Measurements from ENCODE around the gene NUPR1. TPM values are rescaled to one million over a fixed set of nuclear protein-coding genes. Genes with fewer than 3 reads are reported as not detected.

Gene NUPR1
- total and polyA plus RNA-seq, 4 donors: 8.0 to 828 (median 202) TPM

- ATAC-seq (ENCODE audit: insufficient read depth, low FRiP score) (no peak), DNase-seq (no peak)
- WGBS, 2 donors: 85 to 89% methylated on average over 15 of the region's 15 CpGs
- no peak for TF ChIP-seq CTCF (IDR thresholded peaks at IDR 0.05; ENCODE audit: control extremely low read depth, extremely low read depth)
- Histone ChIP-seq H3K4me1 (ENCODE audit: control insufficient read depth in 5 of 5, insufficient read depth in 5 of 5, low read length in 5 of 5) (peaks cover 0 to 6% (median 4%) of the 10 kb centered on the region in 5 donors), H3K4me3 (peak overlapping the region; percentile 26), H3K36me3 (ENCODE audit: control insufficient read depth in 4 of 4, insufficient read depth in 4 of 4, low read length in 4 of 4) (peaks cover 4 to 16% (median 9%) of the 10 kb centered on the region in 4 donors), H3K9me3 (ENCODE audit: control insufficient read depth in 4 of 4, insufficient read depth in 3 of 4, low read length in 3 of 4) (no peaks in the 10 kb centered on the region), H3K27ac (ENCODE audit: low read depth in 1 of 2, low read length in 1 of 2) (peak overlapping the region in 1 of 2 donors; percentile 33), H3K27me3 (ENCODE audit: control insufficient read depth in 3 of 3, insufficient read depth in 3 of 3, low read length in 2 of 3) (no peaks in the 10 kb centered on the region), H3K9ac (ENCODE audit: insufficient read depth in 1 of 2, low read length in 2 of 2) (peak overlapping the region in 1 of 2 donors; percentile 32)
These were observed 16.1 kb upstream of the NUPR1 start for GRCh38 chr16:28554634-28555423.

- peak within 1 kb of the TSS in 1 of 2 donors; percentile 90 for H3K9ac ChIP-seq (ENCODE audit: insufficient read depth in 1 of 2, low read length in 2 of 2)
- H3K36me3 ChIP-seq (ENCODE audit: control insufficient read depth in 4 of 4, insufficient read depth in 4 of 4, low read length in 4 of 4): peaks cover 3 to 9% (median 8%) of the 10 kb centered on the region in 4 donors
- DNase-seq: peak; percentile 94 to 97 (median 97)
- H3K27ac ChIP-seq (ENCODE audit: low read depth in 1 of 2, low read length in 1 of 2): peak within 1 kb of the TSS; percentile 97 to 100
- H3K9me3 ChIP-seq (ENCODE audit: control insufficient read depth in 4 of 4, insufficient read depth in 3 of 4, low read length in 3 of 4): no peaks in the 10 kb centered on the region
- H3K4me3 ChIP-seq: peak within 1 kb of the TSS; percentile 72
- H3K4me1 ChIP-seq (ENCODE audit: control insufficient read depth in 5 of 5, insufficient read depth in 5 of 5, low read length in 5 of 5): peaks cover 0 to 6% (median 4%) of the 10 kb centered on the region in 5 donors
- ATAC-seq (ENCODE audit: insufficient read depth, low FRiP score): peak; percentile 90
- peak; percentile 1 for TF ChIP-seq CTCF (IDR thresholded peaks at IDR 0.05; ENCODE audit: control extremely low read depth, extremely low read depth)
- H3K27me3 ChIP-seq (ENCODE audit: control insufficient read depth in 3 of 3, insufficient read depth in 3 of 3, low read length in 2 of 3): no peaks in the 10 kb centered on the region
- 1 to 2% methylated on average over 67 to 88 of the region's 88 CpGs for WGBS, 2 donors
These were observed 15.2 kb upstream of the NUPR1 start, which contains the start of gene SGF29 for GRCh38 chr16:28553776-28554633. TSS of gene SGF29 (plus strand) at chr16:28553920. CDS start at chr16:28581070, 27,150 bp downstream.

GRCh38 chr16:28549301-28549899 lies 10.6 kb upstream of the NUPR1 start:
- H3K9ac ChIP-seq (ENCODE audit: insufficient read depth in 1 of 2, low read length in 2 of 2): no peak overlapping the region
- H3K9me3 ChIP-seq (ENCODE audit: control insufficient read depth in 4 of 4, insufficient read depth in 3 of 4, low read length in 3 of 4): no peaks in the 10 kb centered on the region
- peaks cover 0 to under 1% (median under 1%) of the 10 kb centered on the region in 5 donors for H3K4me1 ChIP-seq (ENCODE audit: control insufficient read depth in 5 of 5, insufficient read depth in 5 of 5, low read length in 5 of 5)
- no peaks in the 10 kb centered on the region for H3K27me3 ChIP-seq (ENCODE audit: control insufficient read depth in 3 of 3, insufficient read depth in 3 of 3, low read length in 2 of 3)
- H3K36me3 ChIP-seq (ENCODE audit: control insufficient read depth in 4 of 4, insufficient read depth in 4 of 4, low read length in 4 of 4): no peaks in the 10 kb centered on the region
- ATAC-seq (ENCODE audit: insufficient read depth, low FRiP score): no peak
- no peak overlapping the region for H3K4me3 ChIP-seq
- H3K27ac ChIP-seq (ENCODE audit: low read depth in 1 of 2, low read length in 1 of 2): no peak overlapping the region
- WGBS, 2 donors: 39 to 43% methylated on average over 11 of the region's 11 CpGs
- DNase-seq: peak in 2 of 3 donors; percentile 54 to 57
- peak; percentile 58 for TF ChIP-seq CTCF (IDR thresholded peaks at IDR 0.05; ENCODE audit: control extremely low read depth, extremely low read depth)

Data from lung (tissue), 12 donors.